HG02870 (cell line): ENCODE results near the gene PARP3.

Source experiments
- ATAC-seq: cut with Tn5 transposase; IDR thresholded peaks from one replicate; pipeline ENCODE4 v1.9.1; 2021; ENCODE audit warnings: mild to moderate bottlenecking, moderate library complexity; ENCODE audit not compliant: unreplicated experiment

The PARP3 gene

DNA sequence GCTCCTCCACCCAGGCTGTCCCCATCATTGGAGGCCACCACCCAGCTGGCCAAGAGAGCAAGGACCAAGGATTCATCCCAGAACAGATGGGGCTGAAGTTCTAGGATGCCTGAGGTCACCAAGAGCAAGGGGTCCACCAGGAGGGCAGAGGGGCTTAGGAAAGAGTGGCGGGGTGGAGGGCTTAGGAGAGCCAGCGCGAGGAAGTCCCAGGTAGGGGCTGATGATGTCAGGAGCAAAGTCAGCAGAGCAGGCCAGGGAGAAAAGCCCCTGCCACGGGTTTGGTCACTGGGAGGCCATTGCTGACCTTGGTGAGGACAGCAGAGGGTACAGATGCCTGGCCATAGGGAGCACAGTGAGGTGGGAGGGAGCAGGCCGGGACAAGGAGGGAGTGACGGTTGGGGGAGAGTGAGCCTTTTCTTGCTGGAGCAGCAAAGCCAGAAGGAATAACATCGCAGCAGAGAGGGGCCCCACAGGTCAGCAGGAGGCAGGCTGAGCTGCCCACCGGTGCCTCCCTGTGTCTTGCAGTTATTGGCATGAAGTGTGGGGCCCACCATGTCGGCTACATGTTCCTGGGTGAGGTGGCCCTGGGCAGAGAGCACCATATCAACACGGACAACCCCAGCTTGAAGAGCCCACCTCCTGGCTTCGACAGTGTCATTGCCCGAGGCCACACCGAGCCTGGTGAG, 5.2 kb downstream of the PARP3 start:
- no peak for ATAC-seq

DNA sequence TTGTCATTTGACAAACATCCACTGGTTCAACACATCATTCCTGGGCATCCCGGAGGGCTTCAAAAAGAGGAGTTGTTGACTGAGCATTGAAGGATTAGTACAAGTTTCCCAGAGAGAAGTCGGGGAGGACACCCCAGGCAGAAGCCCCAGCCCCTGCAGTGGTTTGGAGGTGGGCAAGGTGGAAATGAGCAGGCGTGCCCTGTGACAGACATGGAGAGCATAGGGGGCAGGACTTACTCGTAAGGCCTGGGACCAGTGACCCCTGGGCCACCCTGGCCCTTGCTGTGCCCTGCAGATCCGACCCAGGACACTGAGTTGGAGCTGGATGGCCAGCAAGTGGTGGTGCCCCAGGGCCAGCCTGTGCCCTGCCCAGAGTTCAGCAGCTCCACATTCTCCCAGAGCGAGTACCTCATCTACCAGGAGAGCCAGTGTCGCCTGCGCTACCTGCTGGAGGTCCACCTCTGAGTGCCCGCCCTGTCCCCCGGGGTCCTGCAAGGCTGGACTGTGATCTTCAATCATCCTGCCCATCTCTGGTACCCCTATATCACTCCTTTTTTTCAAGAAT, 5.9 kb downstream of the PARP3 start:
- ATAC-seq, result no peak

DNA sequence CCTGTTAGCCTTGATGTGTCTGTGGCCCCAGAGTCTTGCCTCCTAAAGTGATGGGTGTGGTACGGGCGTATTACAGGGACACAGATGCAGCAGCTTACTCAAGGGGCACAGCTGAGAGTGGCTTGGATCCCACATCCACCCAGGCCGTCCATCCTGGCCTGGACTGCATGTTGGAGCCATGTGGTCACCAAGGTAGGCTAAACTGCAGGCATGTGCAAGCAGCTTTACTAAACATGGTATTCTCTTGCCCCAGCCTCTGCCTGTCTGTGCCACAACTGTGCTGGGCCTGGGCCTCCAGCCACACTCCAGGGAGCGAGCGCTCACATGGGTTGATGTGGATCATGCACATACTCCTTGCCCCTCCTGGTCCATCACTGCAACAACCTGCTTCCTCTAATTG, 7.0 kb downstream of the PARP3 start:
- no peak for ATAC-seq

DNA sequence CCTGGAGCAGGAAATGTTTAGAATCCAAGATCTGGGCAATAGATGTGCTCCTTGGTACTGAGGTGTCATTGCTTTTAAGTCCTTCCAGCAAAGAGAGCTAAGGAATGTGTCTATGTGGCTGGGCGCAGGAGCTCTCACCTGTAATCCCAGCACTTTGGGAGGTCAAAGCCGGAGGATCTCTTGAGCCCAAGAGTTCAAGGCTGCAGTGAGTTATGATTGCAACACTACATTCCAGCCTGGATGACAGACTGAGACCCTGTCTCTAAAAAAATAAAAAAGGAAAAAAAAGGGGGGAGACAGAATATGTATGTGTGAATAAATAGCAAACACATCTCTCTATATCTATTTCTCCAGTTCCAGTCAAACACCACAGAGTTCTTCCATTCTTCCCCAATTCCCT, 8.7 kb downstream of the PARP3 start:
- no peak for ATAC-seq

DNA sequence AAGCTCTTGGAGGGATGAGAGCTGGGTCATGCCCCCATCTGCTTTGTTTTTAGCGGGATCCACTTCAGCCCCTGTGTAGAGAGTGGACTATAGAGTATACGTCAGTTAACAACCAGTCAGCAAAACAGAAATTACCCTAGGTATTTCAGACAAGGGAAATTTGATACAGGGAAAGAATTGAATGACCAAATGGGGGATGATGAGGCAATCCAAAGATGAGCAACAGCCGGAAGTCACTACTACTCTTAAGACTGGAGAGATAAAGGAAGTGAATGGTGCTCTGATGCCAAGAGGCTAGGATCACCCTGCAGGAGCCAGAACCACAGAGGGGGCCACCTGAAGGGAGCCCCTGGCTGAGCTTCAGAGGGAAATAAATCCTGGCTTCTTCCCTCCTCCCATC, 11.3 kb downstream of the PARP3 start:
- no peak for ATAC-seq

DNA sequence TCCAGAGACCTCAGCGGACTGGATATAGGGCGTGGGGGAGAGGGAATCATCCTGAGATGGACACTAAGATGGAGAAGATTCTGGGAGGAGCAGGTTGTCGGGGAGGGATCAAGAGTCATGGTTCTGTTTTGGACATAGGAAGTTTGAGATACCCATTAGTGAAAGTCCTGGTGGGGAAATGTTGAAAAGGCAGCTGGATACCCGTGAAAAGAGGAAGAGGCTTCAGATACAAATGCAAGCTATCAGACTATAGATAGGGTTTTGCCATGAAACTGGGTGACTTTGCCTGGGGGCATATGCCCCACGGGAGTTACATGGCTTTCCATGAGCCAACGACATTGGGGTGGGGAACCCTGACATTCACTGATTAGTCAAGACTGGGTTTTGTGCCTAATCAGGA, 11.9 kb downstream of the PARP3 start:
- no peak for ATAC-seq

DNA sequence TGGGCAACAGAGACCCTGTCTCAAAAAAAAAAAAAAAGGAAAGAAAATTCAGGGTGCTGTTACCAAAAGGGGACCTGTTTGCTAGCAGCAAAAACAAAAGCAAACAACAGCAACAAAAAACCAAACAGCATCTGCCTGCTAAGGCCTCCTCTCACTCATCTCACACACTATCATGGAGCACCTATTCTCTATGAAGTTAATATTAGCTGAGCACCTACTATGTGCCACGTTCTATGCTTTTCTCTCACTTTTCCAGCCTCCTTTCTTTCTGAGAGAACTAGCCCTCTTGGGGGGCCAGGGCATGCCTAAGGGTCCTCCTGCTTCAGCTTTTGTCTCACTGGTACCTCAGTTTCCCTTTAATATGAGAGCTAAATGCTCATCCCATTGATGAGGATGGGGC, 12.6 kb downstream of the PARP3 start:
- no peak for ATAC-seq

DNA sequence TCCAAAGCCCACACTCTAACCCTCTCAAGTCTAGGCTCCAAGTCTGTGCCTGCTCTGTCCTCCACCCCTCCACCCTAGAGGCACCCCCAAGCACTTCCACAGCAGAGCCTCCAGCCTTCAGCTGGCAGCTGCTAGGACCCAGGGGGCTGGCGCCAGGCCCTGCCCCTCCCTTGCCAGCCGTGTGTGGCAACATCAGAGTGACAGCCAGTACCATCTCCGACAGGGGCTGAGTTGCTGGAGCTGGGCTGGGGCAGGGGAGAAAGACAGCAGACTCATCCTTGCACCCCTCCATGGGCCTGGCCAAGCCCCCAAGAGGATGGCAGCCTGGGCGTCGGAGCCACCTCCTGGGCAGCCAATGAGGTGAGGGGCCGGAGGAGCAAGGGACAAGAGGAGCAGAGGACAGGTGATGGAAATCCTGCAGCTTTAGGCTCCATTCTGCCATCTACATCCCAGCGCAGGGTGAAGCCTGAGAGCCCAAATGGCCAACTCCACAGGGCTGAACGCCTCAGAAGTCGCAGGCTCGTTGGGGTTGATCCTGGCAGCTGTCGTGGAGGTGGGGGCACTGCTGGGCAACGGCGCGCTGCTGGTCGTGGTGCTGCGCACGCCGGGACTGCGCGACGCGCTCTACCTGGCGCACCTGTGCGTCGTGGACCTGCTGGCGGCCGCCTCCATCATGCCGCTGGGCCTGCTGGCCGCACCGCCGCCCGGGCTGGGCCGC, 13.2 kb downstream of the PARP3 start, which contains the start of gene GPR62:
TSS of gene GPR62 (plus strand) at position 207 of the 718 bp plus-strand sequence. CDS start at position 479, 272 bp downstream.
- no peak for ATAC-seq

DNA sequence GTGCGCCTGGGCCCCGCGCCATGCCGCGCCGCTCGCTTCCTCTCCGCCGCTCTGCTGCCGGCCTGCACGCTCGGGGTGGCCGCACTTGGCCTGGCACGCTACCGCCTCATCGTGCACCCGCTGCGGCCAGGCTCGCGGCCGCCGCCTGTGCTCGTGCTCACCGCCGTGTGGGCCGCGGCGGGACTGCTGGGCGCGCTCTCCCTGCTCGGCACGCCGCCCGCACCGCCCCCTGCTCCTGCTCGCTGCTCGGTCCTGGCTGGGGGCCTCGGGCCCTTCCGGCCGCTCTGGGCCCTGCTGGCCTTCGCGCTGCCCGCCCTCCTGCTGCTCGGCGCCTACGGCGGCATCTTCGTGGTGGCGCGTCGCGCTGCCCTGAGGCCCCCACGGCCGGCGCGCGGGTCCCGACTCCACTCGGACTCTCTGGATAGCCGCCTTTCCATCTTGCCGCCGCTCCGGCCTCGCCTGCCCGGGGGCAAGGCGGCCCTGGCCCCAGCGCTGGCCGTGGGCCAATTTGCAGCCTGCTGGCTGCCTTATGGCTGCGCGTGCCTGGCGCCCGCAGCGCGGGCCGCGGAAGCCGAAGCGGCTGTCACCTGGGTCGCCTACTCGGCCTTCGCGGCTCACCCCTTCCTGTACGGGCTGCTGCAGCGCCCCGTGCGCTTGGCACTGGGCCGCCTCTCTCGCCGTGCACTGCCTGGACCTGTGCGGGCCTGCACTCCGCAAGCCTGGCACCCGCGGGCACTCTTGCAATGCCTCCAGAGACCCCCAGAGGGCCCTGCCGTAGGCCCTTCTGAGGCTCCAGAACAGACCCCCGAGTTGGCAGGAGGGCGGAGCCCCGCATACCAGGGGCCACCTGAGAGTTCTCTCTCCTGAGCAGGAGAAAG, 14.0 kb downstream of the PARP3 start:
- ATAC-seq, result no peak

DNA sequence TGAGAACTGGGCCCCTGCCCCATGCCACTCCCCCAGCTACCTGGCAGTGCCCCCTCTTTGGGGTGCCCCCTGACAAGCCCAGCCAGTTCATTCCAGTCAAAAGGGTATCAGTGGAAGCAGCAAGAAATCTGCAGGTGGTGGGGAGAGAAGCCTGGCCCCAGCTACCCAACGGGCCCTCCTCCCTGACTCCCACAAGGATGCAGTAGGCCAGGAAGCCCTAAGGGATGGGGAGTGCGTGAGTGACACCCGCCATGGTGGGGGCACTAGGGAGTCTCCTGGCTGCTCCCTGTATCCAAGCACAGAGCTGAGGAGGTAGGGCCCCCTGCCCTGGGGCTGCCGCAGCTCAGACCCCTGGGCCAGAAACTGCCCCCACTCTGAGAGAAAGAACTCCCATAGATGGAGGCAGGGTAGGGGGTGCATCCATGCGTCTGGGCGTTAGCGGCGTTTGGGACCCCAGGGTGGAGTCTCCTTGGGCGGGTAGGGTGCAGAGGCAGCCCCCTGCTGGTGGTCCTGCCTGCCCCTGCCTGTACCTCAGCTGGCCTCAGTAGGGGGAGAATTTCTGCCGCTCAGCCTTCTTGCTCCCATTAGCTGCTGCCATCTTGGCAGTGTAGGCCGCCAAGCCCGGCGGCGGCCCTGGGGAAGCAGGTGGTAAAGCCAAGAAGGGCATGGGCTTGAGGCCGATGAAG, 15.5 kb downstream of the PARP3 start:
- ATAC-seq, result no peak

DNA sequence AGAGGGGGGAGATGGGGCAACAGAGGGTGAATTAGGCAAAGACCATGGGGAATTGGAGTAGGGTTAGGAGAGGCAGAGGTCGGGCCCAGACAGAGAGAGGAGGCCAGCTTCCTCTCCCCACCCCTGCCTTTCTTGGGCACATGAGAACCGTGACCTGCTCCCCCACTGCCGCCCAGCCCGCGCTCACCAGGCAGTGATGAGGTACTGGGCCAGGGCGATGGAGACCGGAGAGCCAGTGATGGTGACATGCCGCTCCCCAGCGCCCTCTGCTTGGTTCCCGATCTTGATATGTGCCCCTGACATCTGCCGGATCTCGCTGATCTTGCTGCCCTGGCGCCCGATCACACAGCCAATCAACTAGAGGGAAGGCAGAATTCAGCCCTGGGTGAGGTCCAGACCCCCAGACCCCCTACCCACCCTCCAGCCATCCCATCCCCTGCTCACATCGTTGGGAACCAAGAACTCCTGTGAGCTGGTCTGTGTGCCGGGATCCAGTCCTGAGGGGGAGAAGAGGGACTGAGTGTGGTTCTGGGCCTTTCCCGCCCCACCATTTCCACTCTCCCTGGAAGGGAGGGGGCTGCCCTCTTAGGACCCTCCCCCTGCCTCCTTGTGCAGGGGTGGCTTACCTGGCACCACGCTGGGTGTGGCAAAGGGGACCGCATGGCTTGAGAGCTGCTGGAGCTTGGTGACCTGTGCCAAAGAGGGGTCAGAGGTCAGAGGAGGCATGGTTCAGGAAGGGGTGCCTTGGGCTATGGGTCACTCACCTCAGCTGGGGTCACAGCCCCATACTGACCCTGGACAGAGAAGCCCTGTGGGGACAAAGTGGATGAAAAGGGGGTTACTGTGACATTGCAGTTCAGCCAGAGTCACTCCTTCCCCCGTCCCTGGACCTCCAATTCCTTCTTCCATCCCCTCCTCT, 16.7 kb downstream of the PARP3 start:
- no peak for ATAC-seq

DNA sequence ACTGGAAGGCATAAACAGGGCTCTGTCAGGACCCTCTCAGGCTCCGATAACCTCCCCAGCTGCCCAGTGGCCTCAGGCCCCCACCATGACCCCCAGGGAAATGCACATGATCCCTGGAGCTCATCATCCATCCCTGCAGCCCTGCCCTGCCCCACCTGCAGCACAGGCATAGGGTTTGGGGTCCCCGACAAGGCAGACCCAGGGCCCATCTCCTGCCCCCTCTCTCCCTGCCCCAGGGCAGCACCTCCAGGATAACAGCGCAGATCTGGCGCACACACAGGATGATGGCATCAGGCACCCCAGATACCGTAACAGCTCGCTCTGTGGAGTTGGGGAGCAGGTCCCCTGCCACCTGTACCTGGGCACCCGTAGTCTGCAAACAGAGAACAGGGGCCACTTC, 17.5 kb downstream of the PARP3 start:
- ATAC-seq, result no peak

DNA sequence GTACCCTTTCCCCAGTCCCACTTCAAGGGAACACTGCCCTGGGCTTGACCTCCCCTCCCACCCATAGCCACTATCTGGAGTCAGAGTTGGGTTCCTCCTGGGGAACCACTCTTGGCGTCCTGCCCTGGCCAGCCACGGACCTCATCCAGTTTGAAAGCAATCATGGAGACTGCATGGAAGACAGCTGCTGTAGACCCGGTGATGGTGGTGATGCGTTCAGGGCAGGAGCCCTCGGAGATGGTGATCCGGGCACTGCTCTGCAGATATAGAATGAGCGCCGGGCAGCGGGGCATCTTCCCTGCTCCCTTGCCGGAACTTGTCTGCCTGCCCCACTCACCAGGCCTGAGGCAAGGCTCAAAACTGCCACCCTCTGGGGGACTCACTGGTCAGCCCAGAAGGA, 18.2 kb downstream of the PARP3 start:
- no peak for ATAC-seq

DNA sequence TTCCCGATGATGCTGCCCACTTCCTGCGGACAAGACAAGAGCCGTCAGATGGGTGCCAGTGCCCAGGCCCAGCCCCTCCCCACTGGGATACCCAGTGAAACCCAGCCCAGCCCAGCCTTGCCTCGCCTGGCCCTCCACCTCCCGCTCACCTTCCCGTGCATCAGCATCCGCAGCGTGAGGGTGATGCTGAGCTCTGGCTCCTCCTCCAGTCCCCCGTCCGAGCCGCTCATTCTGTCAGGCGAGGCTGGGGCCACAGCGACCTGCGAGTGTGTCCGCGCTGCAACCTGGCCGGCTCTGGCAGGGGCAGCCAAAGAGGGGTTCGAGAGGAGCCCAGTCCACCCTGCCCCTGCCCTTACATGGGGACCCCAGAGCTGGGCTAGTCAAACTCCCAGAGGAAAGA, 18.8 kb downstream of the PARP3 start:
- no peak for ATAC-seq

DNA sequence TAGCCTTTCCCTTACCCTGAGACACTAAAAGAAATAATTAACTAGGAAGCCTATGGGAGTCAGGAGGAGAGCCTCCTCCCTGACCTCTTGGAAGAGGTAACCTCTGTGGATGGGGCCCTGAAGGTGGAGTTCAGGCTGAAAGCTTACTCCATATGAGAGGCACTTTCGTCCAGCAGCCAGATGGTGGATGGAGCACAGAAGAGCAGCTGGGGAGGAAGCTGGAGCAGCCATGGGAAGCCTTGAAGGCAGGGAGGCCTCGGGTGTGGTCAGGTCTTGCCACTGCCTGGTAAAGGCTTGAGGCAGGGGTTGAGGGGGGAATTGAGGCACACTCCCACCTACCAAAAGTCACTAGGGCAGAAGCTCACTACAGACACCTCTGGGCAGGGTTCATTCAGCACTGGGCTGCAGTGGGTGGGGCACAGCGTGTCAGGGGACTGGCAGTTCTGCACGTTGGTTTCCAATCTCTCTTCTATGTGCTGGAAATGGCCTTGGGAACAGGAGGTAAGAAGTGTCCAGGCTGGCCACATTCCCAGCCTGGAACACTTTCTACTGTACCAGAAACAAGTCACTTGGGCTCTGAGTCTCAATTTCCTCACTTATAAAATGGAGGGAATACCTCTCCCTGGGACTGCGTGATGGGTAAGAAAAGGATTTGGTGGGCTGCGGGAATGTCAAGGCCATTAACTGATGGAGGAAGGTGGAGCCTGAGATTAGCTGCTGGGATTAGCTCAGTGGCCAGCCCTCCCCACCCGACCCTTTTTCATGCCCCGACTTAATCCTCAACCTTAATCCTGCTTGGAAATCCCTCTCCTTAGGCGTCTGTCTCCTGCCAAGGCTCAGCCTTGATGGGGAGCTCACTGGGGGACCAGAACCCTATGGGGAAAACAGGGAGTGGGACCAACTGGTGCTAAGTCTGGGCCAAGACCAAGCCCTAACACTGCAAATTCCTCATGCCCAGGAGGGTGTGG, 19.7 kb downstream of the PARP3 start:
- no peak for ATAC-seq

DNA sequence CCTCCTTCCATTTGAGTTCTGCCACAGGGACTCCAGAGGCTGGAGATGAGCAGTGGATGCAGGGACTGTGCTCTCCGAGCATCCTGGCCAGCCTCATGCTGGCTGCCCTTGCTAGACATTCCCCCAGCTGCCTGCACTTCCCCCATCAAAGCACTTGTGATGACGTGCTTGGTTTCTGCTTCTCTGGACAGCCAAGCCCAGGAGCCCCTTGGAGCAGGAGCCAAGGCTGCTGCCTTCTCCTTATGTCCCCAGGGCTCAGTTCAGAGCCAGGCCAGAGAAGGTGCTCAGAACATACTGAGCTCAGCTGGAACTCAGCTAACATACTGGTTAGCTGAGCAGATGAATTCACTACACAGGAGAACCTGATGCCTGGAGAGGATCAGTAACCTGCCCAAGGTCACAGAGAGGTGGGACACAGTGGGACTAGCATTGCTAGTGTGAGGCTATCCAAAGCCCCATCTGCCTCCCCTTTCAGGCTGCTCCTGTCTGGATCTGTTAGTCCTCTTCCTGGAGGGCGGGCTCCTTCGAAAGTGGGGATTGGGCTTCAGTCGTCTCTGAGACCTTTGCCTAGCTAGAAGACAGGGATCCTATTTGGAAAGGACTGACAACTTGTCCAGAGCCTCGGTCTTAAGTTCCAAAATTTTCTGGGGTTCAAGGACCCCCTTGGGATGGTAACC, 20.8 kb downstream of the PARP3 start:
- ATAC-seq, result no peak

DNA sequence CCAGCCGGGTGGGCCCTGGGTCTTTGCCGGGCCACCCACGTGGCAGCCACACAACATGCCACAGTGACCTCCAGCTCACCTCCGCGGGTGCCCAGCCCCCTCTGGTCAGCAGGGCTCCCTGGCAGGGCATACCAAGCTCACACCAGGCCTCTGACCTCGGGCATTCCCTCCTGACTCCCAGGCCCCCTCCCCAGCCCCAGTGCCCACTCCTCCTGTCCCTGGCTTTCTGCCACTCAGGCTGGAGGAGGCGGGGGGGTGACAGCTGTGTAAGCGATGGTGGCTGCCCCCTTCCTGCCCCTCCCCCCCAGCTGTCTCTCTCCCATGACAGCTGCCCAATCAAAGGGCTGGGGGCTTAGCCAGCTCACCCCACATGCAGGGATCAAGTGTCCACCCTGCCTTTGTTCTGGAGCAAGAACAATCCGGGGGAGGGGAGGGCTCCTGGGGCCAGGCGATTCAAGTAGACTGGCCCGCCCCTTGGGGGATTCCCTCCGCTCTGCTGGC, 21.8 kb downstream of the PARP3 start:
- ATAC-seq, result no peak

DNA sequence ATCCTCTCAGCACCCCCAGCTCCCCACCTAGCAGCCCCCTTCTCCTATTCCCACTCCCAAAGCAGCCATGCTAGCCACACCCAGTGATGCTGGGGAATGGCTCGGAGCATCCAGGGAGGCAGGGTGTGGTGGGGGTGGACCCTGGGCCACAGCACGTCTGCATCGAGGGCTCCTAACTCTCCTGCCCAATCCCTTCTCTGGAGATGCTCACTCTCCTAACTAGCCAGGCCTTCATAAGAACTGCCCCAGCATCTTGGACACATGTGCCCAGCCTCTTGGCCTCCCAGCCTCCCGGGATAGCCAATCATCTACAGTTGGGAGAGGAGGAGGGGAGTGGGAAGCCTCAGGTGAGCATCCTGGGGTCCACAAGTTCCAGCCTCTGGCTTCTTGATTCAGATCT, 22.4 kb downstream of the PARP3 start:
- ATAC-seq, result no peak
